Naive thymus-derived CD4-positive, alpha-beta T cell (primary cell): Measurements from ENCODE around the gene PSAPL1. TPM values are rescaled to one million over a fixed set of nuclear protein-coding genes. Genes with fewer than 3 reads are reported as not detected.

Experiments used
- ATAC-seq: fragments of 150-1000 bp; cut with Tn5 transposase; 2 replicates; pipeline ENCODE4 v1.10.0; 2021; ENCODE audit warnings: mild to moderate bottlenecking, moderate library complexity
- CTCF ChIA-PET: fragments of 350-600 bp; sonication (Branson Sonifier 250); formaldehyde crosslinking; loops from one replicate; lab custom pipeline; 2021; ENCODE audit warnings: antibody characterized with exemption; lab: Charles Lee
- POLR2A ChIA-PET: fragments of 350-600 bp; sonication (Branson Sonifier 250); formaldehyde crosslinking; loops from one replicate; lab custom pipeline; 2021; ENCODE audit warnings: antibody characterized with exemption, inconsistent platforms; lab: Charles Lee
- DNase-seq, 9 donors: peaks; one replicate each; pipeline versions ENCODE4 v3.0.0 to v3.0.0-alpha.2; 2020 to 2022; ENCODE audit warnings: mixed read lengths in 1 of 9
- H3K27ac ChIP-seq: one replicate; pipeline ENCODE4 v1.7.0; 2013; ENCODE audit warnings: mild to moderate bottlenecking, low read depth, low read length, moderate library complexity
- H3K27me3 ChIP-seq, 2 donors: one replicate each; pipeline ENCODE4 v1.7.0; 2013; ENCODE audit warnings: low read length in 2 of 2, mild to moderate bottlenecking in 2 of 2, moderate library complexity in 2 of 2; ENCODE audit not compliant: control insufficient read depth in 2 of 2, insufficient read depth in 2 of 2
- H3K36me3 ChIP-seq, 3 experiments: 1 replicate in 2 of 3; 2 replicates in 1 of 3; pipeline ENCODE4 v1.7.0; 2013; ENCODE audit warnings: low read length in 3 of 3, mild to moderate bottlenecking in 3 of 3, moderate library complexity in 1 of 3; ENCODE audit not compliant: insufficient read depth in 3 of 3, control insufficient read depth in 2 of 3
- H3K4me1 ChIP-seq, 2 donors: one replicate each; pipeline ENCODE4 v1.7.0; 2013; ENCODE audit warnings: low read length in 2 of 2, mild to moderate bottlenecking in 2 of 2, moderate library complexity in 1 of 2; ENCODE audit not compliant: control insufficient read depth in 2 of 2, insufficient read depth in 2 of 2
- H3K4me3 ChIP-seq: 2 replicates; pipeline ENCODE4 v1.7.0; 2013; ENCODE audit warnings: mild to moderate bottlenecking, low read length
- H3K9me3 ChIP-seq, 3 experiments: 1 replicate in 2 of 3; 2 replicates in 1 of 3; pipeline ENCODE4 v1.7.0; 2013; ENCODE audit warnings: low read length in 3 of 3; ENCODE audit not compliant: control insufficient read depth in 2 of 3
- H3K27ac Mint-ChIP-seq, 9 donors: one replicate each; pipeline ENCODE4 v1.8.0; 2020 to 2022; ENCODE audit warnings: mixed read lengths in 9 of 9, mild to moderate bottlenecking in 8 of 9, moderate library complexity in 5 of 9, inconsistent platforms in 2 of 9
- H3K27me3 Mint-ChIP-seq, 5 donors: one replicate each; pipeline ENCODE4 v1.8.0; 2021 to 2022; ENCODE audit warnings: mixed read lengths in 5 of 5, mild to moderate bottlenecking in 1 of 5
- H3K36me3 Mint-ChIP-seq, 5 donors: one replicate each; pipeline ENCODE4 v1.8.0; 2020 to 2022; ENCODE audit warnings: mixed read lengths in 5 of 5, mild to moderate bottlenecking in 3 of 5, inconsistent platforms in 1 of 5
- H3K4me1 Mint-ChIP-seq, 7 donors: one replicate each; pipeline ENCODE4 v1.8.0; 2020 to 2022; ENCODE audit warnings: mixed read lengths in 7 of 7, mild to moderate bottlenecking in 3 of 7, inconsistent platforms in 1 of 7
- H3K4me3 Mint-ChIP-seq, 10 donors: one replicate each; pipeline ENCODE4 v1.8.0; 2020 to 2022; ENCODE audit warnings: mild to moderate bottlenecking in 10 of 10, mixed read lengths in 10 of 10, moderate library complexity in 6 of 10, inconsistent platforms in 2 of 10
- H3K9me3 Mint-ChIP-seq, 11 donors: one replicate each; pipeline ENCODE4 v1.8.0; 2020 to 2022; ENCODE audit warnings: mixed read lengths in 11 of 11, mild to moderate bottlenecking in 4 of 11, inconsistent platforms in 1 of 11, moderate library complexity in 1 of 11
- intact Hi-C, 2 donors: fragments of 100-400 bp; cut with micrococcal nuclease; formaldehyde crosslinking; loops; one replicate each; pipeline ENCODE4 v1.15.1; 2023
- polyA plus RNA-seq, 2 donors: library from polyadenylated mRNA; unstranded; fragments of 300-500 nt; fragmentation: Illumina TruSeq; gene quantifications; one replicate each; pipeline ENCODE4 v1.2.3, GENCODE V29; 2021
- total RNA-seq, 6 experiments: library from RNA in 5 of 6; stranded (reverse) in 5 of 6; gene quantifications; 1 replicate in 5 of 6; 2 replicates in 1 of 6; pipeline ENCODE4 v1.2.3 and lab custom pipeline; 2021 to 2026

Gene PSAPL1
- total and polyA plus RNA-seq, 7 experiments from 2014 or later = not detected

- Mint-ChIP-seq H3K36me3 (no peaks in the 10 kb centered on the region), H3K27me3 (peaks cover 0 to 4% (median 0%) of the 10 kb centered on the region in 5 donors), H3K27ac (no peak overlapping the region), H3K4me1 (no peaks in the 10 kb centered on the region), H3K9me3 (peaks cover 0 to 3% (median 0%) of the 10 kb centered on the region in 11 donors), H3K4me3 (no peak overlapping the region)
- no peak overlapping the region for H3K27ac ChIP-seq
- POLR2A ChIA-PET = no interaction called here
- intact Hi-C loops = no loop called here
- no peak overlapping the region for H3K4me3 ChIP-seq
- CTCF ChIA-PET = no interaction called here
- H3K9me3 ChIP-seq = no peaks in the 10 kb centered on the region
- DNase-seq = no peak
- no peaks in the 10 kb centered on the region for H3K27me3 ChIP-seq
- no peaks in the 10 kb centered on the region for H3K4me1 ChIP-seq
- ATAC-seq = no peak
- no peaks in the 10 kb centered on the region for H3K36me3 ChIP-seq
Measured at GRCh38 chr4:7432531-7433375, 2.0 kb downstream of the PSAPL1 start.

- peaks cover 0 to 3% (median 0%) of the 10 kb centered on the region in 11 donors for H3K9me3 Mint-ChIP-seq
- POLR2A ChIA-PET = no interaction called here
Measured at GRCh38 chr4:7431696-7432530, 2.8 kb downstream of the PSAPL1 start.

GRCh38 chr4:7430965-7431695, 3.6 kb downstream of the PSAPL1 start:
- Histone ChIP-seq H3K36me3 (no peaks in the 10 kb centered on the region), H3K27me3 (no peaks in the 10 kb centered on the region), H3K4me3 (no peak overlapping the region), H3K9me3 (no peaks in the 10 kb centered on the region), H3K27ac (no peak overlapping the region), H3K4me1 (no peaks in the 10 kb centered on the region)
- Mint-ChIP-seq H3K4me3 (no peak overlapping the region), H3K27ac (no peak overlapping the region), H3K27me3 (no peaks in the 10 kb centered on the region), H3K9me3 (no peaks in the 10 kb centered on the region), H3K4me1 (no peaks in the 10 kb centered on the region), H3K36me3 (no peaks in the 10 kb centered on the region)
- ATAC-seq (no peak), DNase-seq (peak in 1 of 9 donors; percentile 6)
- ChIA-PET POLR2A (no interaction called here), CTCF (no interaction called here)
- intact Hi-C loops = no loop called here

More at GRCh38 chr4:7431696-7432530, 2.8 kb downstream of the PSAPL1 start:
- Histone ChIP-seq H3K9me3 (no peaks in the 10 kb centered on the region), H3K36me3 (no peaks in the 10 kb centered on the region), H3K27me3 (no peaks in the 10 kb centered on the region), H3K27ac (no peak overlapping the region), H3K4me1 (no peaks in the 10 kb centered on the region), H3K4me3 (no peak overlapping the region)
- no peak for DNase-seq
- H3K27ac Mint-ChIP-seq = no peak overlapping the region
- H3K4me3 Mint-ChIP-seq = no peak overlapping the region
- H3K36me3 Mint-ChIP-seq = no peaks in the 10 kb centered on the region
- H3K27me3 Mint-ChIP-seq = peaks cover 0 to 4% (median 0%) of the 10 kb centered on the region in 5 donors
- no peaks in the 10 kb centered on the region for H3K4me1 Mint-ChIP-seq
- no peak for ATAC-seq
- CTCF ChIA-PET = no interaction called here
- intact Hi-C loops = no loop called here

GRCh38 chr4:7430368-7430964, 4.3 kb downstream of the PSAPL1 start:
- Mint-ChIP-seq H3K27ac (no peak overlapping the region), H3K36me3 (no peaks in the 10 kb centered on the region), H3K27me3 (no peaks in the 10 kb centered on the region), H3K9me3 (no peaks in the 10 kb centered on the region), H3K4me1 (no peaks in the 10 kb centered on the region), H3K4me3 (no peak overlapping the region)
- H3K4me1 ChIP-seq = no peaks in the 10 kb centered on the region
- POLR2A ChIA-PET = no interaction called here
- CTCF ChIA-PET = no interaction called here
- H3K36me3 ChIP-seq = no peaks in the 10 kb centered on the region
- no peak overlapping the region for H3K4me3 ChIP-seq
- peak in 1 of 9 donors; percentile 3 for DNase-seq
- intact Hi-C loops = no loop called here
- no peaks in the 10 kb centered on the region for H3K27me3 ChIP-seq
- H3K9me3 ChIP-seq = no peaks in the 10 kb centered on the region
- ATAC-seq = no peak
- no peak overlapping the region for H3K27ac ChIP-seq

GRCh38 chr4:7429601-7430078, 5.1 kb downstream of the PSAPL1 start:
- no peak overlapping the region for H3K27ac ChIP-seq
- ChIA-PET CTCF (no interaction called here), POLR2A (no interaction called here)
- H3K27me3 ChIP-seq = no peaks in the 10 kb centered on the region
- H3K36me3 Mint-ChIP-seq = no peaks in the 10 kb centered on the region
- H3K4me3 ChIP-seq = no peak overlapping the region
- DNase-seq (peak in 1 of 9 donors; percentile 4), ATAC-seq (no peak)
- H3K4me3 Mint-ChIP-seq = no peak overlapping the region
- no peaks in the 10 kb centered on the region for H3K9me3 Mint-ChIP-seq
- H3K4me1 ChIP-seq = no peaks in the 10 kb centered on the region
- H3K9me3 ChIP-seq = no peaks in the 10 kb centered on the region
- intact Hi-C loops = no loop called here
- H3K27me3 Mint-ChIP-seq = no peaks in the 10 kb centered on the region
- H3K4me1 Mint-ChIP-seq = no peaks in the 10 kb centered on the region
- no peak overlapping the region for H3K27ac Mint-ChIP-seq
- no peaks in the 10 kb centered on the region for H3K36me3 ChIP-seq

GRCh38 chr4:7429069-7429416, 5.7 kb downstream of the PSAPL1 start:
- POLR2A ChIA-PET = no interaction called here
- Histone ChIP-seq H3K27ac (no peak overlapping the region), H3K4me3 (no peak overlapping the region), H3K4me1 (no peaks in the 10 kb centered on the region), H3K36me3 (no peaks in the 10 kb centered on the region), H3K9me3 (no peaks in the 10 kb centered on the region), H3K27me3 (no peaks in the 10 kb centered on the region)
- H3K9me3 Mint-ChIP-seq = no peaks in the 10 kb centered on the region
- no peak overlapping the region for H3K4me3 Mint-ChIP-seq
- ATAC-seq (no peak), DNase-seq (peak in 2 of 9 donors; percentile 2)
- CTCF ChIA-PET = no interaction called here
- intact Hi-C loops = no loop called here
- H3K27ac Mint-ChIP-seq = peak overlapping the region in 1 of 9 donors; percentile 58
- H3K4me1 Mint-ChIP-seq = no peaks in the 10 kb centered on the region
- no peaks in the 10 kb centered on the region for H3K36me3 Mint-ChIP-seq
- no peaks in the 10 kb centered on the region for H3K27me3 Mint-ChIP-seq
